ENCODE data around the gene C19orf25.
"Not testable (repeated sequence)": the region's sequence is repeated elsewhere in the genome, so short reads cannot be mapped to it uniquely, and the experiment has no call there.

The C19orf25 gene

GRCh38 chr19:1478934-1479707, at the start of gene C19orf25:
Gene C19orf25 (minus strand): TSS chr19:1479215. CDS start chr19:1478903, 312 bp downstream.
- DNase-seq (ENCODE audit: low read depth), result peak; percentile 89

GRCh38 chr19:1527650-1528309, 48.8 kb upstream of the C19orf25 start:
- no peak for DNase-seq (ENCODE audit: low read depth)

- DNase-seq (ENCODE audit: low read depth), result no peak
Measured at GRCh38 chr19:1526979-1527649, 48.1 kb upstream of the C19orf25 start.

- no peak for DNase-seq (ENCODE audit: low read depth)
Measured at GRCh38 chr19:1526066-1526778, 47.2 kb upstream of the C19orf25 start.

GRCh38 chr19:1525343-1525742, 46.3 kb upstream of the C19orf25 start:
- no peak for DNase-seq (ENCODE audit: low read depth)

- no peak for DNase-seq (ENCODE audit: low read depth)
Measured at GRCh38 chr19:1524972-1525325, 45.9 kb upstream of the C19orf25 start.

GRCh38 chr19:1524287-1524971, 45.4 kb upstream of the C19orf25 start:
- DNase-seq (ENCODE audit: low read depth), result no peak

GRCh38 chr19:1523412-1524286, 44.6 kb upstream of the C19orf25 start, which contains the start of gene PLK5:
Gene PLK5 (plus strand): TSS chr19:1524077. CDS start chr19:1526997, 2,920 bp downstream.
- no peak for DNase-seq (ENCODE audit: low read depth)

- DNase-seq (ENCODE audit: low read depth), result no peak
Measured at GRCh38 chr19:1522838-1523237, 43.8 kb upstream of the C19orf25 start.

GRCh38 chr19:1522061-1522460, 43.0 kb upstream of the C19orf25 start:
- DNase-seq (ENCODE audit: low read depth), result no peak

- DNase-seq (ENCODE audit: low read depth), result no peak
Measured at GRCh38 chr19:1521636-1522035, 42.6 kb upstream of the C19orf25 start.

- no peak for DNase-seq (ENCODE audit: low read depth)
Measured at GRCh38 chr19:1520203-1520780, 41.3 kb upstream of the C19orf25 start.

- DNase-seq (ENCODE audit: low read depth), result not testable (repeated sequence)
Measured at GRCh38 chr19:1519802-1520201, 40.8 kb upstream of the C19orf25 start.

GRCh38 chr19:1518471-1518870, 39.5 kb upstream of the C19orf25 start:
- DNase-seq (ENCODE audit: low read depth), result no peak

- DNase-seq (ENCODE audit: low read depth), result no peak
Measured at GRCh38 chr19:1516395-1516753, 37.4 kb upstream of the C19orf25 start.

GRCh38 chr19:1514986-1515721, 36.1 kb upstream of the C19orf25 start:
- DNase-seq (ENCODE audit: low read depth), result no peak

- DNase-seq (ENCODE audit: low read depth), result no peak
Measured at GRCh38 chr19:1514295-1514661, 35.3 kb upstream of the C19orf25 start.

- peak; percentile 62 for DNase-seq (ENCODE audit: low read depth)
Measured at GRCh38 chr19:1513499-1514294, 34.7 kb upstream of the C19orf25 start.
